Ovary (tissue), 9 donors: ENCODE data around the gene CDKAL1. TPM values are rescaled to one million over a fixed set of nuclear protein-coding genes. Genes with fewer than 3 reads are reported as not detected.

Source experiments
- DNase-seq, 5 donors: peaks; one replicate each; pipeline ENCODE4 v3.0.0-alpha.2; 2019 to 2020
- H3K27ac ChIP-seq, 2 donors: fragments of 200-600 bp; one replicate each; pipeline versions ENCODE4 v1.5.1 to v1.8.0; 2019 to 2022
- H3K27me3 ChIP-seq: fragments of 200-600 bp; one replicate; pipeline ENCODE4 v1.8.0; 2022
- H3K36me3 ChIP-seq: fragments of 200-600 bp; sonication (generic); one replicate; pipeline ENCODE4 v1.5.1; 2019
- H3K4me1 ChIP-seq: one replicate; pipeline ENCODE4 v1.8.1; 2013; ENCODE audit warnings: mild to moderate bottlenecking, moderate library complexity; ENCODE audit not compliant: insufficient read depth
- H3K4me3 ChIP-seq: fragments of 200-600 bp; sonication (generic); one replicate; pipeline ENCODE4 v1.5.1; 2017
- H3K9me3 ChIP-seq, 2 donors: fragments of 200-600 bp in 1 of 2; sonication (generic) in 1 of 2; one replicate each; pipeline versions ENCODE4 v1.5.1 to v1.8.1; 2013 to 2019; ENCODE audit warnings: mild to moderate bottlenecking in 1 of 2, moderate library complexity in 1 of 2
- EP300 ChIP-seq: sonication (generic); formaldehyde crosslinking; IDR thresholded peaks from one replicate; pipeline ENCODE4 v1.6.1; 2017; ENCODE audit warnings: antibody characterized with exemption
- POLR2A ChIP-seq: fragments of 450-650 bp; IDR thresholded peaks from one replicate; pipeline ENCODE4 v1.6.1; 2017; ENCODE audit warnings: antibody characterized with exemption, mild to moderate bottlenecking, moderate library complexity
- WGBS, 3 donors: extraction: QIAGEN DNeasy Blood & Tissue Kit in 1 of 3; methylation state at CpG; one replicate each; pipeline versions ENCODE4 v1.1.5 to v1.1.7; 2013 to 2017; 5-methylcytosine and 5-hydroxymethylcytosine counted together
- intact Hi-C, 4 donors: fragments of 100-400 bp; cut with DNase I; formaldehyde crosslinking; loops; one replicate each; pipeline versions ENCODE4 v1.11.0 to v1.15.1; 2022 to 2023
- polyA plus RNA-seq, 2 donors: library from polyadenylated mRNA; stranded (reverse); fragments of 200-250 nt in 1 of 2; fragments of 350-450 nt in 1 of 2; fragmentation: Illumina TruSeq in 1 of 2; extraction: RNeasy Lipid Tissue Mini Kit (QIAGEN cat#74804) in 1 of 2; gene quantifications; one replicate each; pipeline ENCODE4 v1.2.3, GENCODE V29; 2013 to 2014
- total RNA-seq, 7 donors: library from RNA; depleted of rRNA in 2 of 7; stranded (reverse); fragments of >200 nt in 2 of 7; fragmentation: NEBNext Ultra II Directional in 3 of 7; extraction: Animal tissue kit (Norgen Biotek cat#: 25700) in 3 of 7; gene quantifications; one replicate each; pipeline versions ENCODE4 v1.1.0 to v1.2.4, GENCODE V29; 2016 to 2023
- TF ChIP-seq, protein P1 (sequence below), 3 donors: fragments of 450-650 bp in 2 of 3; fragments of 200-600 bp in 1 of 3; IDR thresholded peaks; one replicate each; pipeline versions ENCODE4 v1.5.1 to v1.8.0; 2016 to 2022; ENCODE audit warnings: antibody characterized with exemption in 3 of 3, mild to moderate bottlenecking in 1 of 3
- donor health status: DM: no; HTN: no; CAD: no; lungs with moderate emphysema.
- donor health status: DM: no; HTN: no; CAD: no.
- donor health status: Bipolar disorder and iron deficiency.
- donor health status: DM: yes; HTN: yes; CAD: no.
- donor health status: DM: no; HTN: no; CAD: no.
- donor health status: DM: yes; HTN: yes; CAD: no.

The CDKAL1 gene
- total and polyA plus RNA-seq, 9 donors: 6.8 to 21.3 (median 18.9) TPM

- TF ChIP-seq, protein P1, sequence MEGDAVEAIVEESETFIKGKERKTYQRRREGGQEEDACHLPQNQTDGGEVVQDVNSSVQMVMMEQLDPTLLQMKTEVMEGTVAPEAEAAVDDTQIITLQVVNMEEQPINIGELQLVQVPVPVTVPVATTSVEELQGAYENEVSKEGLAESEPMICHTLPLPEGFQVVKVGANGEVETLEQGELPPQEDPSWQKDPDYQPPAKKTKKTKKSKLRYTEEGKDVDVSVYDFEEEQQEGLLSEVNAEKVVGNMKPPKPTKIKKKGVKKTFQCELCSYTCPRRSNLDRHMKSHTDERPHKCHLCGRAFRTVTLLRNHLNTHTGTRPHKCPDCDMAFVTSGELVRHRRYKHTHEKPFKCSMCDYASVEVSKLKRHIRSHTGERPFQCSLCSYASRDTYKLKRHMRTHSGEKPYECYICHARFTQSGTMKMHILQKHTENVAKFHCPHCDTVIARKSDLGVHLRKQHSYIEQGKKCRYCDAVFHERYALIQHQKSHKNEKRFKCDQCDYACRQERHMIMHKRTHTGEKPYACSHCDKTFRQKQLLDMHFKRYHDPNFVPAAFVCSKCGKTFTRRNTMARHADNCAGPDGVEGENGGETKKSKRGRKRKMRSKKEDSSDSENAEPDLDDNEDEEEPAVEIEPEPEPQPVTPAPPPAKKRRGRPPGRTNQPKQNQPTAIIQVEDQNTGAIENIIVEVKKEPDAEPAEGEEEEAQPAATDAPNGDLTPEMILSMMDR (IDR thresholded peaks at IDR 0.05): no peak
- TF ChIP-seq EP300 (no peak), POLR2A (no peak)
- DNase-seq: no peak
- no peaks in the 10 kb centered on the region for H3K36me3 ChIP-seq
- no peaks in the 10 kb centered on the region for H3K4me1 ChIP-seq
- intact Hi-C loops: no loop called here
- H3K4me3 ChIP-seq: no peak overlapping the region
- WGBS, 3 donors: 15 to 30% (median 25%) methylated on average over 1 of the region's 1 CpG
- no peaks in the 10 kb centered on the region for H3K9me3 ChIP-seq
- no peak overlapping the region for H3K27ac ChIP-seq
- H3K27me3 ChIP-seq: no peaks in the 10 kb centered on the region
Observed at GRCh38 chr6:20911712-20912111, 377.5 kb downstream of the CDKAL1 start.

DNA sequence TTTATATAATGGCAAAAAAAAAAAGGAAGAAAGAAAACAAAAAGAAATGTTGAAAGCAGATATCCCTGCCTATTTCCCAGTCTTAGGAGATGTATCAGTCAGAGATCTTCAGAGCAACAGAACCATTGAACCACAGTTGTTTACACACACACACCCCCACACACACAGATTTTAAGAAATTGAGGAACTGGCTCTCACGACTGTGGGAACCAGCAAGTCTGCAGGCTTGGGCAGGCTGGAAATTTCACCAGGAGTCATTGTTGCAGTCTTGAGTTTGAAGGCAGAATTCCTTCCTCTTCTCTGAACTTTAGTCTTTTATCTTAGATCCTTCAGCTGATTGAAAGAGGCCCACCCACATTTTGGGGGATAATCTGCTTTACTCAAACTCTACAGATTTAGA, 380.9 kb downstream of the CDKAL1 start:
- intact Hi-C loops: no loop called here
- DNase-seq: no peak
- Histone ChIP-seq H3K27me3 (no peaks in the 10 kb centered on the region), H3K9me3 (no peaks in the 10 kb centered on the region), H3K4me3 (no peak overlapping the region), H3K36me3 (no peaks in the 10 kb centered on the region), H3K4me1 (peaks cover 3% of the 10 kb centered on the region), H3K27ac (no peak overlapping the region)
- no peak for TF ChIP-seq EP300
- TF ChIP-seq, protein P1 (IDR thresholded peaks at IDR 0.05): no peak
- no peak for TF ChIP-seq POLR2A
- 94 to 100% (median 95%) methylated on average over 1 of the region's 1 CpG for WGBS, 3 donors

GRCh38 chr6:20915626-20916025, 381.4 kb downstream of the CDKAL1 start:
- no peak for TF ChIP-seq EP300
- TF ChIP-seq, protein P1 (IDR thresholded peaks at IDR 0.05): no peak
- TF ChIP-seq POLR2A: no peak

GRCh38 chr6:20916086-20916485, 381.8 kb downstream of the CDKAL1 start:
- no peak for DNase-seq
- Histone ChIP-seq H3K27ac (no peak overlapping the region), H3K4me1 (peaks cover 3% of the 10 kb centered on the region), H3K9me3 (no peaks in the 10 kb centered on the region), H3K27me3 (no peaks in the 10 kb centered on the region), H3K36me3 (no peaks in the 10 kb centered on the region), H3K4me3 (no peak overlapping the region)
- no peak for TF ChIP-seq EP300
- TF ChIP-seq, protein P1 (IDR thresholded peaks at IDR 0.05): no peak
- TF ChIP-seq POLR2A: no peak
- intact Hi-C loops: no loop called here
- WGBS, 3 donors: 82 to 88% (median 83%) methylated on average over 3 of the region's 3 CpGs

More at GRCh38 chr6:20915626-20916025, 381.4 kb downstream of the CDKAL1 start:
- Histone ChIP-seq H3K4me1 (peaks cover 3% of the 10 kb centered on the region), H3K36me3 (no peaks in the 10 kb centered on the region), H3K27ac (no peak overlapping the region), H3K27me3 (no peaks in the 10 kb centered on the region), H3K9me3 (no peaks in the 10 kb centered on the region), H3K4me3 (no peak overlapping the region)
- intact Hi-C loops: no loop called here
- DNase-seq: no peak
- WGBS, 3 donors: 94 to 100% (median 95%) methylated on average over 1 of the region's 1 CpG
